Trophoblast cell (in vitro differentiated cells and primary cell): ENCODE data around the gene LCN12.
A peak's percentile ranks its signal among the peaks of the same experiment; 100 is the strongest.

Experiments
- DNase-seq, 2 donors: peaks; one replicate each; pipeline ENCODE4 v3.0.0-alpha.2; 2016
- H2AFZ ChIP-seq: 2 replicates; pipeline ENCODE4 v1.6.1; 2013; ENCODE audit warnings: low read length, moderate library complexity, mild to moderate bottlenecking; ENCODE audit not compliant: insufficient read depth, poor library complexity
- H2AK5ac ChIP-seq: 2 replicates; pipeline ENCODE4 v1.6.1; 2013; ENCODE audit warnings: mild to moderate bottlenecking, low read length
- H2BK120ac ChIP-seq: 2 replicates; pipeline ENCODE4 v1.6.1; 2013; ENCODE audit warnings: low read length, mild to moderate bottlenecking, moderate library complexity; ENCODE audit not compliant: insufficient read depth, poor library complexity
- H2BK12ac ChIP-seq: 2 replicates; pipeline ENCODE4 v1.6.1; 2013; ENCODE audit warnings: mild to moderate bottlenecking, low read length, moderate library complexity
- H2BK5ac ChIP-seq: 2 replicates; pipeline ENCODE4 v1.6.1; 2013; ENCODE audit warnings: low read length, low read depth, moderate library complexity, mild to moderate bottlenecking; ENCODE audit not compliant: poor library complexity
- H3K14ac ChIP-seq: 2 replicates; pipeline ENCODE4 v1.6.1; 2013; ENCODE audit warnings: mild to moderate bottlenecking, low read length
- H3K18ac ChIP-seq: 2 replicates; pipeline ENCODE4 v1.6.1; 2013; ENCODE audit warnings: mild to moderate bottlenecking, low read length
- H3K23ac ChIP-seq: 2 replicates; pipeline ENCODE4 v1.6.1; 2013; ENCODE audit warnings: low read length
- H3K27ac ChIP-seq: 2 replicates; pipeline ENCODE4 v1.5.1; 2013; ENCODE audit warnings: low read depth, mild to moderate bottlenecking, inconsistent platforms, low read length, moderate library complexity
- H3K27me3 ChIP-seq: 2 replicates; pipeline ENCODE4 v1.6.1; 2013; ENCODE audit warnings: inconsistent platforms, mild to moderate bottlenecking, low read length, moderate library complexity; ENCODE audit not compliant: insufficient read depth
- H3K36me3 ChIP-seq, 2 experiments: 1 replicate in 1 of 2; 2 replicates in 1 of 2; pipeline ENCODE4 v1.6.1; 2013; ENCODE audit warnings: low read length in 2 of 2, mild to moderate bottlenecking in 2 of 2, moderate library complexity in 1 of 2; ENCODE audit not compliant: insufficient read depth in 2 of 2, control insufficient read depth in 1 of 2
- H3K4ac ChIP-seq: 2 replicates; pipeline ENCODE4 v1.6.1; 2013; ENCODE audit warnings: low read depth, mild to moderate bottlenecking, low read length, moderate library complexity
- H3K4me1 ChIP-seq, 2 experiments: 1 replicate in 1 of 2; 2 replicates in 1 of 2; pipeline ENCODE4 v1.6.1; 2013; ENCODE audit warnings: low read length in 2 of 2, mild to moderate bottlenecking in 2 of 2, moderate library complexity in 1 of 2; ENCODE audit not compliant: insufficient read depth in 2 of 2, control insufficient read depth in 1 of 2
- H3K4me2 ChIP-seq: 2 replicates; pipeline ENCODE4 v1.6.1; 2013; ENCODE audit warnings: inconsistent platforms, mild to moderate bottlenecking, low read length, moderate library complexity
- H3K4me3 ChIP-seq: 2 replicates; pipeline ENCODE4 v1.5.1; 2013; ENCODE audit warnings: mild to moderate bottlenecking, low read depth, low read length, inconsistent platforms
- H3K79me1 ChIP-seq: one replicate; pipeline ENCODE4 v1.6.1; 2013; ENCODE audit warnings: low read length
- H3K79me2 ChIP-seq: 2 replicates; pipeline ENCODE4 v1.6.1; 2013; ENCODE audit warnings: low read length, mild to moderate bottlenecking; ENCODE audit not compliant: control insufficient read depth, insufficient read depth, poor library complexity
- H3K9ac ChIP-seq: 2 replicates; pipeline ENCODE4 v1.6.1; 2013; ENCODE audit warnings: mild to moderate bottlenecking, low read length
- H3K9me3 ChIP-seq: 2 replicates; pipeline ENCODE4 v1.6.1; 2013; ENCODE audit warnings: low read depth, mild to moderate bottlenecking, control low read depth, inconsistent platforms, low read length; ENCODE audit not compliant: insufficient read depth
- H4K12ac ChIP-seq: 2 replicates; pipeline ENCODE4 v1.6.1; 2013; ENCODE audit warnings: low read depth, mild to moderate bottlenecking, low read length, moderate library complexity
- H4K8ac ChIP-seq: 2 replicates; pipeline ENCODE4 v1.6.1; 2013; ENCODE audit warnings: low read depth, mild to moderate bottlenecking, low read length, moderate library complexity
- H4K91ac ChIP-seq: one replicate; pipeline ENCODE4 v1.6.1; 2013; ENCODE audit warnings: low read depth, mild to moderate bottlenecking, low read length, moderate library complexity
- WGBS: extraction: QIAGEN DNeasy Blood & Tissue Kit; methylation state at CpG from one replicate; pipeline ENCODE4 v1.1.7; 2013; ENCODE audit warnings: missing lambda C conversion rate; ENCODE audit not compliant: insufficient read length, insufficient coverage; ENCODE audit errors: extremely low coverage; 5-methylcytosine and 5-hydroxymethylcytosine counted together

LCN12 gene

DNA sequence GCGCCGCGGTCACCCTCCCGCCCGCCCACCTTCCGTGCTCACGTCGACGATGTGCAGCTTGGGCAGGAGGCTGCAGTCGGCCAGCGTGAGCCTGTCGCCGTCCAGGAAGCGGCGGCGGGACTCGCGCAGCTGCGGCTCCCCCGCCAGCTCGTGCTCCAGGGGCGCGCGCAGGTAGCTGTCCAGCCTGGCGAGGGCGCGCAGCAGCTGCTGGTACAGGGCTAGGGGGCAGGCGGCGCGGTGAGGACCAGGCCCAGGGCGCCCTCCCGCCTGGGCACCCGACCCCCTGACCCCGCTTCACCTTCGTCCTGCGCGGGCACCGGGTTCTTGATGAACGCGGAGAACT is 42.8 kb downstream of the LCN12 start:
- H3K14ac ChIP-seq, result no peak overlapping the region
- H3K18ac ChIP-seq, result no peak overlapping the region
- no peak overlapping the region for H2BK5ac ChIP-seq
- H3K27ac ChIP-seq, result no peak overlapping the region
- no peaks in the 10 kb centered on the region for H3K27me3 ChIP-seq
- no peak overlapping the region for H2BK120ac ChIP-seq
- H3K79me2 ChIP-seq, result peaks cover 15% of the 10 kb centered on the region
- peaks cover 40 to 54% of the 10 kb centered on the region in 2 experiments for H3K4me1 ChIP-seq
- H3K79me1 ChIP-seq, result peaks cover 42% of the 10 kb centered on the region
- H2AK5ac ChIP-seq, result no peak overlapping the region
- no peak overlapping the region for H2BK12ac ChIP-seq
- no peak overlapping the region for H4K91ac ChIP-seq
- H3K4me3 ChIP-seq, result no peak overlapping the region
- no peak overlapping the region for H2AFZ ChIP-seq
- WGBS, result no CpG with 5 or more reads among the region's 40 CpGs
- no peak overlapping the region for H4K12ac ChIP-seq
- DNase-seq, result peak in 1 of 2 donors; percentile 48
- peaks cover 15 to 21% of the 10 kb centered on the region in 2 experiments for H3K36me3 ChIP-seq
- H3K4me2 ChIP-seq, result no peak overlapping the region
- no peak overlapping the region for H3K4ac ChIP-seq
- H4K8ac ChIP-seq, result no peak overlapping the region
- H3K23ac ChIP-seq, result no peak overlapping the region
- peaks cover 3% of the 10 kb centered on the region for H3K9me3 ChIP-seq
- H3K9ac ChIP-seq, result no peak overlapping the region

DNA sequence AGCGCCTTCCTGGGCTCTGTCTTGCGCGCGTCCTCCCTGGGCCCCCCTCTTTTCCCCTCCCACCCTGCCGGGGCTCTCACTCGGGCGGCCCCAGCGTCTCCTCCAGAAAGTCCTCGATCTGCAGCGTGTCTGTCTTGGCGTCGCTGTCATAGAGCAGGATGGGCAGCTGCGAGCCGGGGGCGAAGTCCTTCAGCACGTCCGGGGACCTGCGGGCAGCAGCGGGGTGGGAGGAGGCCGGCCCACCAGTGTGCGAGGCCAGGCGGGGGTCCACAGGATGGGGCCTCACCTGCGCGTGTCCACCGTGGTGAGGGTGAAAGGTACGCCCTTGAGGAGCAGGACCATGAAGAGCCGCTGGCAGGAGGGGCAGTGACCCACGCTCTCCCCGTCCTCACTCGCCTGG is 43.3 kb downstream of the LCN12 start:
- Histone ChIP-seq H2AK5ac (peak overlapping the region; percentile 74), H4K91ac (no peak overlapping the region), H3K4me1 (peaks cover 43 to 57% of the 10 kb centered on the region in 2 experiments), H2BK120ac (peak overlapping the region; percentile 43), H3K4me3 (no peak overlapping the region), H3K27me3 (no peaks in the 10 kb centered on the region), H3K9ac (no peak overlapping the region), H4K8ac (peak overlapping the region; percentile 40), H3K79me2 (peaks cover 15% of the 10 kb centered on the region), H3K18ac (peak overlapping the region; percentile 30), H3K14ac (no peak overlapping the region), H3K4ac (no peak overlapping the region), H2BK5ac (no peak overlapping the region), H2AFZ (no peak overlapping the region), H4K12ac (no peak overlapping the region), H3K9me3 (peaks cover 3% of the 10 kb centered on the region), H3K4me2 (no peak overlapping the region), H3K23ac (no peak overlapping the region), H2BK12ac (no peak overlapping the region), H3K36me3 (peaks cover 15 to 21% of the 10 kb centered on the region in 2 experiments), H3K79me1 (peaks cover 44% of the 10 kb centered on the region), H3K27ac (no peak overlapping the region)
- no peak for DNase-seq
- WGBS, result no CpG with 5 or more reads among the region's 30 CpGs

DNA sequence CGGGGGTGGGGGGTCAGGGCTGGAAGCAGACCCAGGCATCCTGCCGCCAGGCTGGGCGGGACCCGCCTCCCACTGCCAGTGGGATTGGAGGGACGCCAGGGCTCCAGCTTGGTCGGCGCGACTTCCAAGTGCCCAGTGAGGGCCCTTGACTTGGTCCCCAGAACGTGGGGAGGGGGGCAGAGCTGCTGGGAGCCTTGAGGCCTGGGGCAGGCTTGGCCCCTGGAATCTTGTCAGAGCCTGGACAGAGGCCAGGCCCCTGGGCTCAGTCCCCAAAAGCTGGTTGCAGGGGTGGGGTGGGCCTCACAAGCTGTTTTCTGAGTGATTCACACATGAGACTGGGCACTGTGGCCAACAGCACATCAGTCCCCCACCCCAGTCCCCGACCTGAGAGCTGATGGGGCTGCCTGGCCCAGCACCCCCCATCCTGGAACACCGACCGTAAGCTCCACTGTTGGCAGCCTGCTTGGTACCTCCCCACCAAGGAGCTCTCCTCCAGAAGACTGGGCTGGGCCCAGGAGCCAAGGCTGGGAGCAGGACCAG is 43.8 kb downstream of the LCN12 start:
- no CpG with 5 or more reads among the region's 12 CpGs for WGBS
- Histone ChIP-seq H3K4ac (peak overlapping the region; percentile 61), H3K79me2 (peaks cover 15% of the 10 kb centered on the region)

DNA sequence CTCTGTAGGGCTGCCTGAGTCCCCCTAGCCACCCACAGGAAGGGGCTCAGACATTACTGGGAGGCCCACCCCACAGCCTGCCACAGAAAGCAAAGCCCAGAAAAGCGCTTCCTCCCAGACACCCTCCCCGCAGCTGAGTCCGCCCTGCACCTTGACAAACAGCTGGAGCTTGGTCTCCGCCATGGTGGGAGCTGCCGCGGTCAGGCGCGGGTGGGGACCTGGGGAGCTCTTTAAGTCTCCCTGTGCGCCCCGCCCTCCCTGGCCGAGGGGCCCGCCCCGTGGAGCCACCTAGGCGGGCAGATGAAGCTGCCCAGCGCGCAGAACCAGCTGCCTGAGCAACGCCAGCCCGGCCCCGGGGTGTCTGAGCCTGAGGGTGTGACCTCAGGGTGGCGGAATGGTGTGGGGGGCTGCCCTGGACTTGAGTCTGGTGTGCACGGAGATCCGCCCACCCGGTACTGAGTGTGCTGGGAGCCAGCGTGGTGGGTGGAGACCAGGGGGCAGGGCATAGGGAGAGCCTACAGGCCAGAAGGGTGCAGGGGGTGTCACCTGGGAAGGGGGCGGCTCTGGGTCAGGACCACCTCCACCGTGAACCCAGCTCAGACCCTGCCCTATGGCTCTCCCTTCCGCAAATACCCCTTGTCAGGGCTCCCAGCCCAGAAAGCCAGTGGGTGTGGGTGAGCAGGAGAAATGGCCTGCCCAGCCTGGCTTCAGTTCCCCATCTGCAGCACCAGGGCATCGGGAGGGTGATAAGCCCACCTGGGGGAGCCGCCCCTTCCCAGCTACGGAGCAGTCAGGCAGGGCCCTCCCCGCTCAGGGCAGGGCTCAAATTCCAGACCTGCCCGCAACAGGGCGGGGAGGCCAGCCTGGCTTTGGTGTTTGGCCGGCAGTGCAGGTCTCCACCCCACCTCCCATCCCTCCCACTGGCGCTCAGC is 44.6 kb downstream of the LCN12 start, which contains the start of gene CLIC3:
Gene CLIC3 (minus strand): TSS at position 208 of the 932 bp plus-strand sequence. CDS start 25 bp downstream, at position 183.
- Histone ChIP-seq H2BK5ac (peak within 1 kb of the TSS; percentile 83), H3K4me2 (peak within 1 kb of the TSS; percentile 57), H3K4me3 (peak within 1 kb of the TSS; percentile 17), H2BK12ac (peak within 1 kb of the TSS; percentile 85), H2AK5ac (peak within 1 kb of the TSS; percentile 96), H3K9me3 (no peaks in the 10 kb centered on the region), H3K18ac (peak within 1 kb of the TSS; percentile 86), H3K14ac (peak within 1 kb of the TSS; percentile 86), H3K27ac (peak within 1 kb of the TSS; percentile 63), H3K9ac (peak within 1 kb of the TSS; percentile 19), H3K79me2 (peaks cover 15% of the 10 kb centered on the region), H3K4ac (peak within 1 kb of the TSS; percentile 61), H3K4me1 (peaks cover 44 to 60% of the 10 kb centered on the region in 2 experiments), H3K23ac (no peak within 1 kb of the TSS), H4K12ac (peak within 1 kb of the TSS; percentile 80), H3K27me3 (no peaks in the 10 kb centered on the region), H3K79me1 (peaks cover 46% of the 10 kb centered on the region), H4K8ac (peak within 1 kb of the TSS; percentile 84), H3K36me3 (peaks cover 15 to 21% of the 10 kb centered on the region in 2 experiments), H2AFZ (peak within 1 kb of the TSS; percentile 56), H2BK120ac (peak within 1 kb of the TSS; percentile 80), H4K91ac (peak within 1 kb of the TSS; percentile 89)
- peak; percentile 87 to 92 for DNase-seq
- no CpG with 5 or more reads among the region's 35 CpGs for WGBS

More for the DNA sequence above, 43.8 kb downstream of the LCN12 start:
- Histone ChIP-seq H4K8ac (peak overlapping the region; percentile 84), H3K4me3 (no peak overlapping the region), H3K4me1 (peaks cover 44 to 60% of the 10 kb centered on the region in 2 experiments), H3K79me1 (peaks cover 46% of the 10 kb centered on the region), H3K23ac (no peak overlapping the region), H4K91ac (peak overlapping the region; percentile 88), H3K36me3 (peaks cover 15 to 21% of the 10 kb centered on the region in 2 experiments), H3K18ac (peak overlapping the region; percentile 83), H2BK12ac (peak overlapping the region; percentile 79), H3K9me3 (no peaks in the 10 kb centered on the region), H2AK5ac (peak overlapping the region; percentile 96), H3K27ac (peak overlapping the region; percentile 63), H3K27me3 (no peaks in the 10 kb centered on the region), H2BK5ac (peak overlapping the region; percentile 83), H3K9ac (peak overlapping the region; percentile 19), H2BK120ac (peak overlapping the region; percentile 57), H3K14ac (peak overlapping the region; percentile 86), H2AFZ (peak overlapping the region; percentile 30), H3K4me2 (peak overlapping the region; percentile 57), H4K12ac (peak overlapping the region; percentile 80)
- no peak for DNase-seq
